ENCODE data around the gene HIGD1B.

DNA sequence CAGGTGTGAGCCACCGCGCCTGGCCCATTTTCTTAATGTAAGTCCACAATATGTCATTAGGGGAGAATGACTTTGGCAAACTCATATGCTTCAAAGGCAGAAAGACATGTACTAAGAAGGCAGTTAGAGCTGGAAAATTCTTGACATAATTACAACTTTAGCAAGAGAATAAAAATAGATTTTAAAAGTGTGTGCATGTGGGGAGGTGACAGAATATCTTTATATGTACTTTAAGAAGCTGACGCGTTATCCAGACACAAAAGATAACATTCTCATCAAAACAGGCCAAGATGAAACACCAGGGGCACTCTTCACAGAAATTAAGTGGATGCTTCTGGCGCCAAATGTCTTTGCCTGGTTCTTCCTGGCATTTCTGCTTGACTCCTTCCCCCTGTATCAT lies 45.8 kb upstream of the HIGD1B start:
- TF ChIP-seq, protein P1, sequence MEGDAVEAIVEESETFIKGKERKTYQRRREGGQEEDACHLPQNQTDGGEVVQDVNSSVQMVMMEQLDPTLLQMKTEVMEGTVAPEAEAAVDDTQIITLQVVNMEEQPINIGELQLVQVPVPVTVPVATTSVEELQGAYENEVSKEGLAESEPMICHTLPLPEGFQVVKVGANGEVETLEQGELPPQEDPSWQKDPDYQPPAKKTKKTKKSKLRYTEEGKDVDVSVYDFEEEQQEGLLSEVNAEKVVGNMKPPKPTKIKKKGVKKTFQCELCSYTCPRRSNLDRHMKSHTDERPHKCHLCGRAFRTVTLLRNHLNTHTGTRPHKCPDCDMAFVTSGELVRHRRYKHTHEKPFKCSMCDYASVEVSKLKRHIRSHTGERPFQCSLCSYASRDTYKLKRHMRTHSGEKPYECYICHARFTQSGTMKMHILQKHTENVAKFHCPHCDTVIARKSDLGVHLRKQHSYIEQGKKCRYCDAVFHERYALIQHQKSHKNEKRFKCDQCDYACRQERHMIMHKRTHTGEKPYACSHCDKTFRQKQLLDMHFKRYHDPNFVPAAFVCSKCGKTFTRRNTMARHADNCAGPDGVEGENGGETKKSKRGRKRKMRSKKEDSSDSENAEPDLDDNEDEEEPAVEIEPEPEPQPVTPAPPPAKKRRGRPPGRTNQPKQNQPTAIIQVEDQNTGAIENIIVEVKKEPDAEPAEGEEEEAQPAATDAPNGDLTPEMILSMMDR (IDR thresholded peaks at IDR 0.05; ENCODE audit: low read length) = no peak
- TF ChIP-seq EZH2 (IDR thresholded peaks at IDR 0.05; ENCODE audit: borderline replicate concordance, low read length) = no peak

All from OCI-LY1 (cell line).